Measurements from ENCODE around the gene LMF2.

Gene LMF2

GRCh38 chr22:50533856-50534711 is 26.6 kb upstream of the LMF2 start:
- peak; percentile 37 for DNase-seq

DNA sequence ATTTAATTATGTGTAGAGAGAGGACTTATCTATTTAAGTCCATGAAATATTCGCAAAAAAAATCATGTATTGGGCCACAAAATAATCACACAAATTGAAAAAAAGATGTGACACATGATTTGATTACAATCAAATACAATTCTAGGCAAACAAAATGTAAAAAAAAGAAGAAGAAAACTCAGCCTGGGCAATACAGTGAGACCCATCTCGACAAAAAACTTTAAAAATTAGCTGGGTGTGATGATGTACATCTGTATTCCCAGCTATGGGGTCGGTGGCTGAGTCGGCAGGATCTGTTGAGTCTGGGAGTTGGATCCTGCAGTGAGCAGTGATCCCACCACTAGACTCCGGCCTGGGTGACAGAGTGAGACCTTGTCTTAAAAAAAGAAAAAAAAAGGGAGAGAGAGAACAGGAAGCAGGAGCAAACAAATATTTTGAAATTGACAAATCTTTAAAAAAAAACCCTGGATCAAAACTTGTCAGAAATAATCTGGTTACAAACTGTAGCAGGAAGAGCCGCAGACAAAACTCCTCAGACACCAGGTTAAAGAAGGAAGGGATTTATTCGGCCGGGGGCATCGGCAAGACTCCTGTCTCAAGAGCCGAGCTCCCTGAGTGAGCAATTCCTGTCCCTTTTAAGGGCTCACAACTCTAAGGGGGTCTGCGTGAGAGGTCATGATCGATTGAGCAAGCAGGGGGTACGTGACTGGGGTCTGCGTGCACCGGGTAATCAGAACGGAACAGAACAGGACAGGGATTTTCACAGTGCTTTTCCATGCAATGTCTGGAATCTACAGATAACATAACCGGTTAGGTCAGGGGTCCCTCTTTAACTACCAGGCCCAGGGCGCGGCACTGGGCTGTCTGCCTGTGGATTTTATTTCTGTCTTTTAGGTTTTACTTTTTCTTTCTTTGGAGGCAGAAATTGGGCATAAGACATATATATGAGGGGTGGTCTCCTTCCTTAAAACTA is 25.6 kb upstream of the LMF2 start:
- DNase-seq = no peak

- DNase-seq = peak; percentile 83
Measured at GRCh38 chr22:50531962-50532674, 24.6 kb upstream of the LMF2 start.

GRCh38 chr22:50531546-50531961 is 24.1 kb upstream of the LMF2 start:
- peak; percentile 91 for DNase-seq

- DNase-seq = peak; percentile 92
Measured at GRCh38 chr22:50530877-50531545, 23.5 kb upstream of the LMF2 start.

DNA sequence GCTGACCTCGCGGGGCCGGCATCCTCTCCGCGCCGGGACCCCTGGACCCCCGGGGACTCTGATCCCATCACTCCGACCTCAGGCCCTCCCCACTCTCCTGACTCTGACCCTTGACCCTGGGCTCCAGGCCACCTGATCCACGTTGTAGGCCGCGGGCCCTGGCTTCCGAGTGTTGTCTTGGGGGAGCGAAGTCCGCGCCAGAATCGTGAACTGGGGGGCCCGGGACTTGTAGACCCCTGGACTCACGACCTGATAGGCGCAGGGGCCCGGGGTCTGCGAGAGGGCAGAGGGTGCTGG is 23.0 kb upstream of the LMF2 start:
- DNase-seq = peak; percentile 69

DNA sequence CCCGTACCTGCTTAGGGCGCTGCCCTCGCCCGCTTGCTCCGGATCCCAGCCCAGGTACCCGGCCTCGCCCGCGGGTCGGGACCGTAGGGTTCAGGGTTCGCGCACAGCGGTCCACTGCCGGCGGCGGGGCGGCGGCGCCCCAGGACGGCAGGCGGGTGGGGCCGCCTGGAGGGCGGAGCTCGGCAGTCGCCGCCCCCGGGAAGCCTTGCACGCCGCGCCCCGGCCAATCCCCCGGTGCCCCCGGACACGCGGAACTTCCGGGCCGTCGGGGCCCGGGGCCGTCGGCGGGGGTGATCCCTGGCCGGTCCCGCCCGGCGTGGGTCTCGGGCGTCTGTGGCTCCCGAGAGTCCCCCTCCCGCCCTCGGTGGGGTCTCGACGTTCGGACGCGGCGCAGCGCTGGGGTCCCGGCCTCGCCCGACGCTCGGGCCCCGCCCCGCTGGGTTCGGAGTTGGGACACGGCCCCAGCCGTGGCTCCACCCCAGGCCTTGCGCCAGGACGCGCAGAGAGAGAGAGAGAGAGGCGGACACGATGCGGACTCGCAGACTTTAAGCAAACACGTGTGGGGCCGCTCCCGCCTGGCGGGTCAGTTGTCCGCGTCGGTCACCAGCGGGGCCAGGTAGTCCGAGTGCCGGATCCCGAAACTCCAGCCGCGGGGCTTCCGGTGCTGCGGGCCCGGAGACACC is 22.5 kb upstream of the LMF2 start, which contains the start of gene TYMP:
Gene TYMP, minus strand, starts transcription at position 116 of the 683 bp plus-strand sequence. CDS start 303 bp downstream, outside the sequence.
- DNase-seq = peak; percentile 86

GRCh38 chr22:50529416-50529896 is 22.0 kb upstream of the LMF2 start:
- no peak for DNase-seq

DNA sequence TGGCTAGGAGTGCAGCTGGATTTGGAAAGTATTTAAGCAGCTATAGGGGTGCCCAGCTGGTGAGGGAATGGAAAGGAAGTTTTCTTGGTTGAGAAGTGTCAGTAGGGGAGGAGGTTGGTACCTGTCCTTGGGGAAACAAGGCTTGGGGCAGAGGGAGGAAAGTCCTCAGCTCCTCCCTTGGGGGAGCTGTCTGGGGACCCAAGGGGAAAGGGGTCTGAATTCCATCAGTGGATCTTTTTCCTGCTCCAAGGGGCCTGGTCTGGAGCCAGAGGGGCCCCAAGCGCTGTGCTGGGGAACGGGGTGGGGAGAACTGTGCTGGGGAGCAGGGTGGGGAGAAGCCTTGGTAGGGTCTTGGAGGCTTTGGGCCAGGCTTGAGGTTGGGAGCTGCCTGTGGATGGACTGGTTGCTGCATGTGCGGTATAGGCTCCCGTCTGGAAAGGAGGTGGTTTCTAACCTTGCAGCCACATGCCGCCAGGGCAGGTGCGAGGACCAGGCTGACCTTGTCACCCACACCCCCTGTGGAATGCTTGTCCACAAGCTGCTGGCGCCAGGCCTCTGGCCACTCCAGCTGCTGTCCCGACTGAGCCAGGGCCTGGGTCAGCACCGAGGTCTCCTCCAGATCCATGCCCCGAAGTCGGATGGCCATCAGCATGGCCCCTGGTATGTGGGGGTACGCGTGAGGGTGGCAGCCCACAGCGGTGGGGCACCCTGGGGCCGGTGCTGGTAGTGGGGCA is 21.3 kb upstream of the LMF2 start:
- peak; percentile 53 for DNase-seq

- peak; percentile 44 for DNase-seq
Measured at GRCh38 chr22:50527921-50528681, 20.6 kb upstream of the LMF2 start.

DNA sequence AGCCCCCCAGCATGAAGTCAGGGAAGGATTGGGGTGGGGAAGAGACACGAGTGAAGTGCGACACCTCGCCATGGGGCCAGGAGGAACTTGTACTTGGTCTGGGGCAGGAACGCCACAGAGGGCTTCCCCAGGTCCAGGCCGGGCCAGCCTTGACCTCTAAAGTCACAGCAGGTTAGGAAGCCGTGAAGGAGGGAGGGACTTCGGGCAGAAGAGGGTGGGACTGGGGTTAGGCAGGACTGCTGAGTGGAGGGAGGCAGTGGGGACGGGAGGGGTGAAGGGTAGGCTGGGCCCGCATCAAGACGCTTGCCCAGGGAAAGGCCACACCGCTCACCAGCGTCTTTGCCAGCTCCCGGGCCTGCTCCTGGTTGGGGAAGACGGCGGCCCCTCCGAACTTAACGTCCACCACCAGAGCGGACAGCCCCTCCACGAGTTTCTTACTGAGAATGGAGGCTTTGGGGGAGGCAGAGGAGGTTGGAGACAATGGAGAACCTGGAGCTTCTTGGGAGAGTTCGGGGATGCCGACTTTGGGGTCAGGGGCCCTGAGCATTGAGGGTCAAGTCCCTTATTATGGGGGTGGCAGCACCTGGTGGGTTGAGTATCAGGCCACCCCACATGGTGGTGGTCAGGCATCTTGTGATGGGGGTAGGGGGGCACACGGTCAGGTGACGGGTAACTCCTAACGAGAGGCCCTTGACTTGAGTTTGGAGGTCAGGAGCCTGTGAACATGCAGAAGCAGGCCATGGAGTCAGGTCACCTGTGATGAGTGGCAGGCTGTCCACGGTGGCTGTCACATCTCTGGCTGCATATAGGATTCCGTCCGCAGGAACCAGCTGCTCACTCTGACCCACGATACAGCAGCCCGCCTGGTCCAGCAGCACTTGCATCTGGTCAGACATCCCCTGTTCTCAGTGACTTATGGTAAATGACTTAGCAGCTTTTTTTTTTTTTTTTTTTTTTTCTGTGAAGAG is 19.6 kb upstream of the LMF2 start:
- DNase-seq = peak; percentile 68

DNA sequence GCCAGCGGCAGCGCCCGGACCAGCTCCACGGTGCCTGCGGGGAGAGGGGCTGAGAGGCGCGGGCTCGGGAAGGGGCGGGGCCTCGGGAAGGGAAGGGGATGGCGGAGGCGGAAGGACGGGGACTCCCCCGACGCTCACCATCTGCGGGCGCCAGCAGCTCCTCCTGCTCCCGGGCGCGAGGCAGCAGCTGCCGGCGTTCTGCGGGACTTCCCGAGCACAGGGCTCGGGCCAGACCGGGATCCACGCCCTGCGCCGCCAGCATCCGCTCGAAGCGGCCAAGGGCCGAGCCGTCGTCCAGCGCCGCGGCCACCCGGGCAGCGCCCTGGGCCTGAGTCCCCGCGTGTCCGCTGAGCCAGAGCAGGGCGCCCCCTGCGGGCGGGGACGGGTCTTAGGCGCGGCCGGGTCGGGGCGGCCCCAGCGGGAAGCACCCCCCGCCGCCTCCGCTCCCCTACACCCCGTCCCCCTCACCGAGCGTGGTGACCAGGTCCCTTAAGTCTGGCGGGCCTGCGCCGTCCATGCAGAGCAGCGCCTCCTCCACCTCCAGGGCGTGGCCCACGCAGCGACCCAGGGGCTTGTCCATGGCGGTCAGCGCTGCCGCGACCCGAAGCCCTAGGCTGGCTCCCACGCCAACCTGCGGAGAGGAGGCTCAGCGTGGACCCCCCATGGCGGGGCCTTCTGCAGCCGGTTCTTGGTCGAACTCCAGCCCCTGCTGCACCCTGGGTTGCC is 18.8 kb upstream of the LMF2 start:
- DNase-seq = peak; percentile 85

DNA sequence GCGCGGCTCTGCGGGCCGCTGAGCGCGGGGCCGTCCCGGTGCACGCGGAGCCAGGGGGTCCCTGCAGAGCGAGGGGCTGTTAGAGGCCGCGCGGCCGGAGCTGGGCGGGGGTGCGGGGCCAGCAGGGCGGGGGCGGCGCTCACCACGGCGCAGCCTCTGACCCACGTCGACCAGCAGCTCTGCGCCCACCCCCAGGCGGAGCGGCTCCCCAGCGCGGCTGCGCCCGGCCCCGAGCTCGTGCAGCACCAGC is 18.3 kb upstream of the LMF2 start:
- no peak for DNase-seq

- DNase-seq = peak; percentile 97
Measured at GRCh38 chr22:50525104-50525857, 17.8 kb upstream of the LMF2 start, which contains the start of gene SCO2. SCO2 (minus strand) TSS chr22:50525598; CDS start chr22:50524411, 1,187 bp downstream.

DNA sequence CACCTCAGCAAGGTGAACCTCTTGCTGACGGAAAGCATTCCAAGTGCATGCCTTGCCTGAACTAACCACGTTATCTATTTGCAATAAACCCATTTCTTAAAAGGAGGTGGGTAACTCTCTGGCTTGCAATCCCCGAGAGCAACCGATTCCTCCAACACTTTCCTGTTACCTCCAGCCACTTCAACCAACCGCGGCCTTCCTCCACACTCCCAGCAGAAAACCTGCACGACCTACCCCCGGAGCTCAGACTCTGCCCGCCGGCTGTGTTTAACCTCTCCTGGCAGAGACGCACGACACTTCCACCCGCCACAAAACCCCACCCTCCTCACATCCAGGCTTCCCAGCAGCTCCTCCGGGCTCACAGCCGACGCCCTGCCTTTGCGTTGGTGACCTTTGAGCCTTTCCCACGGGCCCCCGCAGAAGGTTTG is 17.2 kb upstream of the LMF2 start:
- DNase-seq = peak; percentile 68

GRCh38 chr22:50523806-50524675 is 16.5 kb upstream of the LMF2 start:
- peak; percentile 79 for DNase-seq

GRCh38 chr22:50523458-50523805 is 15.9 kb upstream of the LMF2 start:
- no peak for DNase-seq
